HG02840 (cell line): Measurements from ENCODE around the gene MACROH2A1.

Experiments used
- ATAC-seq: cut with Tn5 transposase; IDR thresholded peaks from one replicate; pipeline ENCODE4 v1.9.1; 2021; ENCODE audit warnings: mild to moderate bottlenecking, moderate library complexity, moderate number of reproducible peaks; ENCODE audit not compliant: unreplicated experiment, low FRiP score

MACROH2A1 gene

DNA sequence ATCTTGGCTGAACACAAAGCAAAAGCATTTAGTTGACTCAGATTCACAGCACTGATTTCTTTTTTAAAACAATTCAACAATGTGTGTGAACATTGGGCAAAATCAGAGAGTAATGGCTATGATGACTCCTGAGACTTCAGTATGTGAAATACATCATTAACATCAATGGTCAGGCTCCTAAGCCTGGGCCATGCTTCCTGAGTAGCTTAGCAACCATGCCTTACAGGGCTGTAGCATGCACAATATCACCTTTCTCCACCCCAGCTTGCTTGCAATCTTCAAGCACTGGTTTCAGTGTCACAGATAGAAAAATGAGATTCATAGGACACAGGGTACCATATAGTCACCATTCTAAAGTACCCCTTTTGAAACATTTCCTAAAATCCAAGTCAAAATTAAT, 41.3 kb downstream of the MACROH2A1 start:
- no peak for ATAC-seq

DNA sequence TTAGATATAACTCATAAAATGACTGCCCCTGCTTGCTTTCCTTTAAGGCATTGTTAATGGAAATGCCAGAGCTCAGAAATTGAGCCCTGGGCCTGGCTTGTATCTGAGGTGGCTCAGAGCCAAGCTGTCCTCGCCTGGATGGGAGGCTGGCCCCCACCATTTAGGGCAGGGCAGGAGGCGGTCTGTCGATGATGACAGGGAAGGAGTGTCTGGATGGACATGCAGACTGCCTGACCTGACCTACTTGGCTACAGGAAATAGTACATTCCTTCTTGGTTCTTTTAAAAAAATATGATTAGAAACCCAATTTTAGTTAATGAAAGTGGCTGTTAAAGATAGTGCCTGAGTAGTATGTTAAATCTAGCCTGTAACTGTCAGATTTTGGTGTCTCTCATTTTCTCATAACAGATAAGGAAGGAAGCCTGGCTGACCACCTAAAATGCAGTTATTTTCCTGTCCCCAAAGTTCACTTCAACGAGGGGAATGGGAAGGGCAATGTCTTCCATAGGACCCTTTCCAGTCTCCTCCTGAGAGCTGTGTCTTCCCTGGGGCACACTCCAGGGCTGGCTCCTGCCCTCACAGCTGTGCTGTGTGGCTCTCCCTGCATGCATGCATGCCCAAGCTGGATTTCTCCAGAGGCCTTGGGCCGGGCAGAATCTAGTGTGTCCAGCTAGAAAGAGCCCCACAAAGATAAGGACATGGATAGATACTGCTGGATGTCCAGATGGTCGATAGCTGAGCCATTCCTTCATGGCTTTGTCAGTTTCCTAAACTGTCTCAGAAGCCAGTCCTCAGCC, 42.3 kb downstream of the MACROH2A1 start:
- ATAC-seq = no peak

DNA sequence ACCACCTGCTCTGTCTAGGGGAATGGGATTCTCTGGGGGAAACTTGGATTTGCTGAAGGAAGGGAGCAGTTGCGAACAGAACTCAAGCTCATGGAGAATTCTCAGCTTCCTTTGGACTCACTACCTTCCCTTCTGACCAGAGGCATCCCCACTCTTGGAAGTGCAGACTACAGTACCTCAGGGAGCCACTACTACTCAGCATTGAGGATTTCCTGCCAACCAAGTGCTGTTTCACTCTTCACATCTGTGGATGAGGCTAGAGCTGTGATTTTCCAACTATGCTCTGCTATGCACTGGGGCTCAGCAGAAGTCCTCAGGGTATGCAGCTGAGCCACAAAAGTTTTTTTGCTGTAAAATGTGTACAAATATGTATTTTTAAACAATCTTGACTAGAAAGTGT, 43.9 kb downstream of the MACROH2A1 start:
- ATAC-seq = no peak

DNA sequence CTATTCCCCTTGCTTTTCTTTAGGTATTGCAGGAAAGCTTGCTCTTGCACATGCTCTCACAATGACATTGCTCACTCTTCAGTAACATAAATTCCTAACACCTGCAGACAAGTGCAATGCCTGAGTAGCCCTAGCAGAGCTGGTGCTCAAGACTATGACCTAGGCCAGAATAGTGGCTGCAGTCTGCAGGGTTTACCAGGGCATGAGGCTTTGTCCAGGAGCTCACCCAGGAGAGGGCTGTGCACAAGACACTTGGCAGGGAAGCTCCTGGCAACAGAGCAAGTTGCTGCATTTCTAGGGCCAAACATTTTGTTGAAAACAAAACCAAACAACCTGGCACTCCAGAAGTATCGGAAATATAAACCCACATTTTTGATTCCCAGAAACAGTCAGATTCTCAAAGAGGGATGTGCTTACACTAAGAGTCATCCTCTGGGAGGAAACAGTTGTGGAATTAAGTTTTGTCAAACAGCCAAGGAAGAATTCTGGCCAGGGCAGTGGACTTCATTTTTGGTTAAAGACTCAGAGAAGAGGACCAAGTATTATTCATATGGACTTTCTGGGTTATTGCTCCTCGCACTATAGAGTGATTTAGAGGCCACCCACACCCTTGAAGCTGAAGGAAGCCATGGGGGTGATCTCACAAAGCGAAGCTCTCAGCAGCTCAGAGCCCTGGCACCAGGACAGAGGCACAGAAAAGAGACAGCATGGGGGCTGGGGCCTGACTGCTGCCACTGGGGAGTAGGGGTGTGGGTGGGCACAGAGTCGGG, 44.9 kb downstream of the MACROH2A1 start:
- ATAC-seq = no peak

DNA sequence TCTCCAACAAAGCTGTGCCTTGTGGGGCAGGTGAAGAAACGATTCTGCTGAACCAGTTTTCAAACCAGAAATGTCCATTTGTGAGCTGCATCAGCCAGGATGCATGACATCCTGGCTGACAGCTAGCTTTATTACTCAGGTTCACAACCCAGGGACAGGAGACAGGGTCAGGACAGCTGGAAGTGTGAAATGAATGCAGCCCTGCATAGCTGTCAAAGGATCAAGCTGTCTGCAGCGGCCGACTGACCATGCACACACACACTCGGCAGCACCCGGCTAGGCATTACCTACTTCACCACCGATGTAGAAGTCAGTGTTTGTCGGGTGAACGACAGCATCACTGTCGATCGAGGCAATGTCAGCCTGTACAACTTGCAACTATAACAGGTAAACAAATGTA, 48.5 kb downstream of the MACROH2A1 start:
- no peak for ATAC-seq

DNA sequence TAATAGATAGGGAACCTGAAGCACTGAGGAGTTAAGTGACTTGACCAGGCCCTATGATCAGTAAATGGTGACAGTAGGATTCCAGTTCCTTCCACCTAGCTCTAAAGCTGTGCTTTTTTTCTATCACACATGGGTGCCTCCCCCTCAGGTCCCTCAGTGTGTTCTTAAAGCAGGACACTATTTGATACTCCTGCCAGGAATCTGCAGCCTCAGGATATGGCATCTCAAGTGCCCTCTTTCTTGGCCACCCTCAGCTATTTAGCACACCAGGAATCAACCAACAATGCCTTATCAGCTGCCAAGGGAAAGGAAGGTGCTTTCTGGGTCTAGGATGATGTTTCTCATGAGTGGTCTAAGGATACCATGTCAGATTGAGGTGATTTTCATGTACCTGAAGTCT, 49.1 kb downstream of the MACROH2A1 start:
- ATAC-seq = no peak

DNA sequence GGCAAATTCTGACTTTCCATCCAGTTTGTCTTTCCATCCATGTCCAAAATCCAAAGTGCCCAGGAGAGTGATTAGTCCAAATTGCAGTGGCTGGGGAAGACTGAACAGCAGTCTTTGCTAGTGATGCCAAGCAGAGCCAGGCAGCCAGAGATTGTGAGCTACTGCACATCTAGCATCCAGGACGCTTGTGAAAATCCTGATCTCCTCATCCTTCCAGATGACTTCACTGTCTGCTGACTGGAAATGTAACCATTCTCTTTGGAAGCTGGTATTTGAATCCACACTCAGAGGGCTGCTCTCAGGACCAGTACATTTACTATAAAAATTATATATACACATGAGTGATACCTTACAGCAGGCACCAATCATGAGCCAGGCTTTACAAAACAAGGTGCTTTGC, 49.6 kb downstream of the MACROH2A1 start:
- ATAC-seq = no peak

DNA sequence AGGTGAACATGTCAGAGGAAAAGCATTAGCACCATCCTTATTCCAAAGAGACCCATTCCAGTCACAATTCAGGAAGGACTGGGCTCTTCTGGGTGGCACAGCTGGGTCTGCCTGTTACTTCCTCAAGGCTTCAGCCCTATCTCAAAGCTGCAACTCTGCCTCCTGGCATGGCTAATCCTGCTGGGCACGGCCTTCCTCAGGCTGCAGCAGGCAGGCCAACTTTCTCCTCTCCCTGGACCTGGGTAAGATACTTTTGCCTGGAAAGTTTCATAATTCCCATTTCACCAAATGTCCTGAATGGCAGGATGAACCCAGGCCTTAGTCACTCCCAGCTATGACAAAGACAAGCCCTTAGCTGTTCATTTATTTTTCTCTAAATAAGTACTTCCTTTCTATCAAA, 50.1 kb downstream of the MACROH2A1 start:
- no peak for ATAC-seq

DNA sequence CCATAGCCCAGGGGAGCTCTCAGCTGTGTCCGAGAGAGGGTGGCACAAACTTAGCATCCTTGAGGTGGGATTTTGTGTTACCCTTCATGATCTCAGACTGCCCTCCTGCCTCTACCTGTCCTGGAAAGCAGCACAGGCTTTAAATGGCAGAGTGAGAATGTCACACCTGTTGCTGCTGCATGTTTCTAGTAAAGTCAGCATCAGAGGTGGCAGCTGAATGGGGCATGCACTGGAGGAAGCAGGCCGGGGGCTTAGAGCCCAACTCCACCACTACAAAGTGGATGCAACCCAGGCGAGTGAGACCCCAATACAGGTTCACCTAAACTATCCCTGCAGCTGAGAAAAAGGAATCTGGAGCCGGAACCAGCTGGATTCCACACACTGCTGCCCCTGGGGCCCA, 51.6 kb downstream of the MACROH2A1 start:
- ATAC-seq = no peak

DNA sequence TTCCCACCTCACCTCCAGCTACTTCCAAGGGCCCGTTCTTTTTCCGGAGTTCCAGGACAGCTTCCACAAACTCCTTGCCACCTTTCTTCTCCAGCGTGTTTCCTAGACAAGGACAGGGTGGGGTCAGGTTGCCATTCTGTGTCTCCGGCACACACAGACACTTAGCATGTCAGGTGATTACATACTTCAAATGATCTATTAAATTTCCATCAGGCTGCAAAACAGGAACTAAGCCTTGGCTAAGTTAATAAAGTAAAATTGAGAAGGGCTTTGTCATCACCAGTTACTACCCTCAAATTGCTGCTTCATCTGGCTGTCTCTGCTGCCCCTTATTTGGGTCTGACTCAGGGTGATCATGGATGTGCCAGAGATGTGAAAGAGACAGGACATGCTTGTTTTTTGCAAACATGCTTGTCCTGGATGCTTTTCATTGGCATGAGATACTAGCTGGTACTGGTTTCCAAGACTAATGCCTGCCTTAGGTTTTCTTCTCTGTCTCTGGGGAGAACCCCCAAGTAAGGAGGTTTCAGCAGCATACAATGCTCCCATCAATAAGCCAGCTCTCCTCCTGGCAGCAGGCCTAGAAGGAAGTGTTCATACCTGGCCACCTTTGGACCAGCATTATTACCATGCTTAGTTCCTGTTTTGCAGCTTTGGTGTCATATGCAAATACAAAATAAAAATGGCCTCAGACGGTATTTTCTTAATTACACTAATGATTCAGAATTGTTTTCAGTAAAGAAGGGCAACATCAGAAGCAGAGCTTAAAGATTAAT, 52.9 kb downstream of the MACROH2A1 start:
- no peak for ATAC-seq

DNA sequence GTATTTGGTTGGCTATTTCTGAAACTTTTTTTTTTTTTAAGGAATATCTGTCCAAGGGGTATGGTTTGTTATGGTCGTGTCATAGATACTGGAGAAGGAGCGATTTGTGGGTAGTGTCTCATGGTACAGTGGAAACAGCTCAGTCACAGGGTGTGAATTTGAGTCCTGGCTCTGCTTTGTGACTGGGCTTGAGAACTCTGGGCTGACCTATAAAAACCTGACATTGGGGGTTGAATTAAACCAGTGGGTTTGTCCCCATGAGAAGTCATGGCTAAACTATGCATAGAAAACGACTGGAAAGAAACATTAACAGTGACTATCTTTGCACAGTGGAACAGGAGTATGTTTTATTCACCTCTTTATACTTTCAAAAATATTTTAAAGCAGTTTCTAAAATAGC, 54.7 kb downstream of the MACROH2A1 start:
- no peak for ATAC-seq

DNA sequence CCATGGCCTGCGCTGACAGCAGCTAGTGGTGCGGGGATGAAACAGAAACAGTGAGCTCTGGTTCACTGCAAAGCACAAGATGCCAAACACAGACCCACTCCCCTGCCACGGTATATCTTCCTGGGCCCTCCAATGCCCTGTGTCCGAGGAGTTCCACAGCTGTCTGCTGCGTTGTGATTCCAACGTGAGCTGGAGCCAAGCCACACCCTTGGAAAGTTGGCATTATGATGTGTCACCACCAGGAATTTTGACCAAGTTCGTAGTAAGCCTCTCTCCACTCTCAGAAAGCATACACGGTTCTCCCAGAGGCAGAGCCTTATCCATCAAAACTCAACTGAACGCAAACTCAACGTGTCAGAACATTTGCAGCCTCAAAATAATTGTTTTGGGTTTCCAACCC, 55.6 kb downstream of the MACROH2A1 start:
- ATAC-seq = no peak

DNA sequence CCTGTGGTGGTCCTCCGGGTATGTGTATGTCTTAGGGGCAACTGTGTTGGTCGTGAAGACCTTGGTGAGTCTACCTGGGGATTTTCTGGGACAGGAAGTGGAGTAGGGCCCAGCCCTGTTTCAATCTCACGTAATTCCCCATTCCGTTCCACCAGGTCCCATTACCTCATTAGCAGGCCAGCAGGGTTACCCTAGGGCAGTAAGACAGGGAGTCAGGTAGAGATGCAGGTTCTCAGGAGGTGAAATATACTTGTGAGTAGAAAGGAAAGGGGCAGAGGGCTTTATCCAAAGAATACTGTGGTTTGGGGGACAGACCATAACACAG, 56.5 kb downstream of the MACROH2A1 start:
- no peak for ATAC-seq

DNA sequence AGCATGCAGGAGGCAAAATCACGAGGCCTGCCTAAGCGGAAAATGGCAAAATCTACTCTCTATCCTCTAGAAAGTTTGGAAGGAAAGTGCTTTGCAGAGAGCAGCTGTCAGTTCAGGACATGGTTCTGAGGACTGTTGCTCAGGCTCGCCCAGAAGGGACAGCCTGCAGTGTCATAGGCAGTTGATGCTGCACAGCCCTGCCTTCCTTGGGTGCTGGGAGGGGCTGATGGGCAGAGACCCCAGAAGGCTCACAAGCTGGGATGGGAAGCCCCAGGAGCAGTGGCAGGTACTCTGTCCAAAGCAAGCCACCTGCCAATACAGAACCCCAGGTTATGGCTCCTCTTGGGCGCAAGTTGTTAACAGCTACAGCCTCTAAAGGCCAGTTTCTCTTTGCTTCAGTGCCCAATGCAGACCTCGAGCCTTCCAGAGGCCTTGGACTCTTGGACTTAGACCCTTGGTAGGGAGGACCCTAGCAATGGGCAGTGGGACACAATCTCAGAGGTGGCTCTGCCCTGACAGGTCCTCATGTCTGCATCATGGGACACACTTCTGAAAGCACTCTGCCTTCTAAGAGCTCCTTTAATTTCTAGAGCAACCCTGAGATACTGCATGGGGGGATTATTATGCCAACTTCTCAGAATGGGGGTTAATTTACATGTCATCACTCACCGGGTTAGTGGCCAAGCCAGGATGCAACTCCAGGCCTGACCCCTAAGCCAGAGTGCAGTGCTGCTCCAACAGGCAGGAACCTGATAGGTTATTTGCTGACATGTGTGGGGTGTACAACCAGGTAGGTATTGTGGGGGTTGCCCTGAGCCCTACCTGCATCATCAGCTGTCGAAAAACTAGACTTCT, 57.1 kb downstream of the MACROH2A1 start:
- no peak for ATAC-seq

DNA sequence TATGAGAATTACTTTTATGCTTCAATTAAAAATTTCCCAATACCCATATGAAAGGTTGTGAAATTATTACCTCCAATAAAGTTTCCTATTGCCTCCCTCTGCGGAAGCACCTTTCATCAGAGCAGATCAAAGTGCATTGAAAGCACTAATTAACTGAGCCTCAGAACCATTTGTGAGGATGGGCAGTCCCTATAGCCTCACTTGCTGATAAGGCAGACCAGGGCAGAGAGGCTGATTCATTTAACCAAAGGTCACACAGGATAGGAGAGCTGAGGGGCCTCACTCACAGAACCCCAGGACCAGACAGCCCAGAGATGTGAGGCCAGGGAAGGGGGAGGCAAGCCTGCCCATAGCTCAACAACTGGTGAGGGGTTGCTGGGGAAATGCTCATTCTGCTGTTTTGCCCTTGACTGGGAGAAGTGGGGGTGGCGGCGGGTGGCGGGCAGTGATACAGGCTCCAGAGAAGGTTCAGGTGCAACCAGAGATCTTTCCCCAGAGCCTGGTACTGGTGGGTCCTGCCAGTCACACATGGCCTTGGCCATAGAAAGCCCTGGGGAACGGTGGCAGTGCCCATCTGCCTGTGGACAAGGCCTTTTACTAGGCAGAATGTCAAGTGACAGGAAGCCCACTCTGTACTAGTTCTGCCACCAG, 57.9 kb downstream of the MACROH2A1 start:
- no peak for ATAC-seq

DNA sequence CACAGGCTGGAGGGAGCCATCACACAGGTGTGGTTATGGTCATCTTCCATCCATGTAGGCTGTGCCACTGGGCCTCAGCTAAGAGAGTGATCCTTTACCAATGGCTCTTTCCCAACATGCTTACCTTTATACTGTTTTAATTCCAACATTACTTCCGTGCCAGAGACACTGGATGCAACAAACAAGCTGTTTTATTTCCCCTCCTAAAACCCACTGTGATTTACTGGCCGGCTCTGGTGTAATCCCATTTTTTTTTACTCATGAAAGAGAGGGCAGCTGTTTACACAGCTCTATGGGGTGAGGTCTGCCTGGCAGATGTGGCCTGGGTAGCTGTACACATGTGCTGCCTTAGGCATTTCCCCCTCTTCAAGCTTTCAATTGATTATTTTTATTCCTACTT, 58.5 kb downstream of the MACROH2A1 start:
- no peak for ATAC-seq

DNA sequence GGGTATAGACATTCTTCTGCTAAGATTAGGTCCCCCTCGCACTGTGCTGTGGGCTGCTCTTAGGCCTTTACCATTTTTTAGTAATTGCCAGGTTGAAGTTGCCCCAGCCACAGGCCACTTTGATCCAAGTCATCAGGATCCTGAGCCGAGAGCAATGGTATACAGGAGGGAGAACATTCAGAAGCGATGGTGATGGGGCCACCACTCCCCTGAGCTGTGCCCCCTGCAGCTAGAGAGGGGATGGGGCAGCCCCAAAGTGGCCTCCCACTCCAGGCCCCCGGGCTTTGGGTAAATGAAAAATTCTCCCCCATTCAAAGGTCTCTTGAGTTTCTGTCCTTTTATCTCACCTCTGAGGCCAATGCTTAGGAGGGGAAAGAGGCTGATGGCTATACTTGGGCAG, 59.4 kb downstream of the MACROH2A1 start:
- ATAC-seq = no peak

DNA sequence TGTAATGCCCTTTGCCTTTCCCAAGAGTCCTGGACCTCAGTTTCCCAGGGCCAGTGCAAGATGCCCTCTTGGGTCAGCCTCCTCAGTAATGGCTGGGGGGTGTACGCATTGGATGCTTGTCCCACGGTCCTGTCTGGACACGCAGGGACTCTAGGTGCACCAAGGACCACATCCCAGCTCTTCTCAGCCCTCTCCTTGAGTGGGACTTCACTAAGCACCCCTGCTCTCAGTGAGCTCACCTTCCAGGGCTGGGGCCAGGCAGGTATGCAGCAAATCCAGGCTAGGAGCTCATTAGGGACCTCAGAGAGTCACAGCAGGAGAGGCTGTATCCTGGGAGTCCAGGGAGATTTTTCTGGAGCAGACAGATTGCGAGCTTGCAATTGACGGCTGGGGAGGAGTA, 59.8 kb downstream of the MACROH2A1 start:
- ATAC-seq = no peak

DNA sequence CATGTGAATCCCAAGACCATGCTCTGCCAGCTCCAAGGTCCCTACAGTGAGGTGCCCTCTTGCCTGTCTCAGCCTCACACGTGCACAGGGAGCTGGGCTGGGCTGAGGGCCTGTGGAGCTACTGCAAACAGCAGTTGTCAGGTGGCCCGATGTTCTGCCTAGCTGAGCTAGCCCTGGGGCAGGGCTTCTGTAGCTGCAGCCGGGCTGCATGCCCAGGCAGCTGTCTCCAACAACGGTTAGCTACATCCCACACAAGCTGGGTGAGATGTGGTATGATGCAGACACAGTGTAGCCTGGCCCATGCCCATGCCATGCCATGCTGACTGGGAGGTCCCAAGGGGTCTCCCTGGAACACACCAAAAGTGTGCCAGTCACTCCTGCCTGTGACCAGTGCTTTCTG, 62.0 kb downstream of the MACROH2A1 start:
- no peak for ATAC-seq
